ENCODE results near the gene ATCAY. TPM values are rescaled to one million over a fixed set of nuclear protein-coding genes. Genes with fewer than 3 reads are reported as not detected.

ATCAY gene
- total and polyA plus RNA-seq, 2 of the 13 experiments (the other 11 are each of a cell fraction or from before 2014, with no cell fraction given): not detected

- TF ChIP-seq HOMEZ (CRISPR knock-in tag; IDR thresholded peaks at IDR 0.05; ENCODE audit: low read depth) (no peak), SATB2 (CRISPR knock-in tag; IDR thresholded peaks at IDR 0.05) (no peak), ZNF782 (CRISPR knock-in tag; IDR thresholded peaks at IDR 0.05; ENCODE audit: borderline replicate concordance) (no peak), LCORL (IDR thresholded peaks at IDR 0.05) (no peak), LCORL (CRISPR knock-in tag; IDR thresholded peaks at IDR 0.05) (peak; percentile 70), THAP11 (CRISPR knock-in tag; IDR thresholded peaks at IDR 0.05) (0 out of 2 replicates have a peak, but pooled peaks have one; percentile 16), ZKSCAN8 (CRISPR knock-in tag; IDR thresholded peaks at IDR 0.05; ENCODE audit: borderline replicate concordance) (peak; percentile 36; the same call in 1 of the 2 replicates), MYPOP (CRISPR knock-in tag; IDR thresholded peaks at IDR 0.05) (peak; percentile 54; the same call in 1 of the 2 replicates), HMG20A (CRISPR knock-in tag; IDR thresholded peaks at IDR 0.05; ENCODE audit: borderline replicate concordance) (0 out of 2 replicates have a peak, but pooled peaks have one; percentile 17), ZNF558 (CRISPR knock-in tag; IDR thresholded peaks at IDR 0.05; ENCODE audit: borderline replicate concordance) (no peak)
- TF ChIP-seq, protein P1, sequence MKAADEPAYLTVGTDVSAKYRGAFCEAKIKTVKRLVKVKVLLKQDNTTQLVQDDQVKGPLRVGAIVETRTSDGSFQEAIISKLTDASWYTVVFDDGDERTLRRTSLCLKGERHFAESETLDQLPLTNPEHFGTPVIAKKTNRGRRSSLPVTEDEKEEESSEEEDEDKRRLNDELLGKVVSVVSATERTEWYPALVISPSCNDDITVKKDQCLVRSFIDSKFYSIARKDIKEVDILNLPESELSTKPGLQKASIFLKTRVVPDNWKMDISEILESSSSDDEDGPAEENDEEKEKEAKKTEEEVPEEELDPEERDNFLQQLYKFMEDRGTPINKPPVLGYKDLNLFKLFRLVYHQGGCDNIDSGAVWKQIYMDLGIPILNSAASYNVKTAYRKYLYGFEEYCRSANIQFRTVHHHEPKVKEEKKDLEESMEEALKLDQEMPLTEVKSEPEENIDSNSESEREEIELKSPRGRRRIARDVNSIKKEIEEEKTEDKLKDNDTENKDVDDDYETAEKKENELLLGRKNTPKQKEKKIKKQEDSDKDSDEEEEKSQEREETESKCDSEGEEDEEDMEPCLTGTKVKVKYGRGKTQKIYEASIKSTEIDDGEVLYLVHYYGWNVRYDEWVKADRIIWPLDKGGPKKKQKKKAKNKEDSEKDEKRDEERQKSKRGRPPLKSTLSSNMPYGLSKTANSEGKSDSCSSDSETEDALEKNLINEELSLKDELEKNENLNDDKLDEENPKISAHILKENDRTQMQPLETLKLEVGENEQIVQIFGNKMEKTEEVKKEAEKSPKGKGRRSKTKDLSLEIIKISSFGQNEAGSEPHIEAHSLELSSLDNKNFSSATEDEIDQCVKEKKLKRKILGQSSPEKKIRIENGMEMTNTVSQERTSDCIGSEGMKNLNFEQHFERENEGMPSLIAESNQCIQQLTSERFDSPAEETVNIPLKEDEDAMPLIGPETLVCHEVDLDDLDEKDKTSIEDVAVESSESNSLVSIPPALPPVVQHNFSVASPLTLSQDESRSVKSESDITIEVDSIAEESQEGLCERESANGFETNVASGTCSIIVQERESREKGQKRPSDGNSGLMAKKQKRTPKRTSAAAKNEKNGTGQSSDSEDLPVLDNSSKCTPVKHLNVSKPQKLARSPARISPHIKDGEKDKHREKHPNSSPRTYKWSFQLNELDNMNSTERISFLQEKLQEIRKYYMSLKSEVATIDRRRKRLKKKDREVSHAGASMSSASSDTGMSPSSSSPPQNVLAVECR (CRISPR knock-in tag; IDR thresholded peaks at IDR 0.05; ENCODE audit: borderline replicate concordance): peak; percentile 47; the same call in 1 of the 2 replicates
- TF ChIP-seq, protein P2, sequence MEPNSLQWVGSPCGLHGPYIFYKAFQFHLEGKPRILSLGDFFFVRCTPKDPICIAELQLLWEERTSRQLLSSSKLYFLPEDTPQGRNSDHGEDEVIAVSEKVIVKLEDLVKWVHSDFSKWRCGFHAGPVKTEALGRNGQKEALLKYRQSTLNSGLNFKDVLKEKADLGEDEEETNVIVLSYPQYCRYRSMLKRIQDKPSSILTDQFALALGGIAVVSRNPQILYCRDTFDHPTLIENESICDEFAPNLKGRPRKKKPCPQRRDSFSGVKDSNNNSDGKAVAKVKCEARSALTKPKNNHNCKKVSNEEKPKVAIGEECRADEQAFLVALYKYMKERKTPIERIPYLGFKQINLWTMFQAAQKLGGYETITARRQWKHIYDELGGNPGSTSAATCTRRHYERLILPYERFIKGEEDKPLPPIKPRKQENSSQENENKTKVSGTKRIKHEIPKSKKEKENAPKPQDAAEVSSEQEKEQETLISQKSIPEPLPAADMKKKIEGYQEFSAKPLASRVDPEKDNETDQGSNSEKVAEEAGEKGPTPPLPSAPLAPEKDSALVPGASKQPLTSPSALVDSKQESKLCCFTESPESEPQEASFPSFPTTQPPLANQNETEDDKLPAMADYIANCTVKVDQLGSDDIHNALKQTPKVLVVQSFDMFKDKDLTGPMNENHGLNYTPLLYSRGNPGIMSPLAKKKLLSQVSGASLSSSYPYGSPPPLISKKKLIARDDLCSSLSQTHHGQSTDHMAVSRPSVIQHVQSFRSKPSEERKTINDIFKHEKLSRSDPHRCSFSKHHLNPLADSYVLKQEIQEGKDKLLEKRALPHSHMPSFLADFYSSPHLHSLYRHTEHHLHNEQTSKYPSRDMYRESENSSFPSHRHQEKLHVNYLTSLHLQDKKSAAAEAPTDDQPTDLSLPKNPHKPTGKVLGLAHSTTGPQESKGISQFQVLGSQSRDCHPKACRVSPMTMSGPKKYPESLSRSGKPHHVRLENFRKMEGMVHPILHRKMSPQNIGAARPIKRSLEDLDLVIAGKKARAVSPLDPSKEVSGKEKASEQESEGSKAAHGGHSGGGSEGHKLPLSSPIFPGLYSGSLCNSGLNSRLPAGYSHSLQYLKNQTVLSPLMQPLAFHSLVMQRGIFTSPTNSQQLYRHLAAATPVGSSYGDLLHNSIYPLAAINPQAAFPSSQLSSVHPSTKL (CRISPR knock-in tag; IDR thresholded peaks at IDR 0.05): peak; percentile 77
Observed at GRCh38 chr19:3855320-3855719, 25.2 kb upstream of the ATCAY start (continued).
